Gastroesophageal sphincter (tissue), 3 donors: ENCODE results near the gene TMEM185B.

Experiments
- CTCF ChIP-seq, 4 experiments: fragments of 200-600 bp in 2 of 4; fragments of 450-650 bp in 2 of 4; sonication (generic) in 1 of 4; IDR thresholded peaks; one replicate each; pipeline ENCODE4 v1.5.1; 2017 to 2019; ENCODE audit warnings: antibody characterized with exemption in 4 of 4, mild to moderate bottlenecking in 2 of 4, moderate library complexity in 2 of 4
- EP300 ChIP-seq: sonication (generic); formaldehyde crosslinking; IDR thresholded peaks from one replicate; pipeline ENCODE4 v1.6.1; 2017; ENCODE audit warnings: antibody characterized with exemption, mild to moderate bottlenecking
- POLR2A ChIP-seq, 2 donors: fragments of 450-650 bp; IDR thresholded peaks; one replicate each; pipeline ENCODE4 v1.6.1; 2017; ENCODE audit warnings: antibody characterized with exemption in 2 of 2, mild to moderate bottlenecking in 2 of 2, moderate library complexity in 1 of 2

GRCh38 chr2:120177973-120178372 lies 45.2 kb downstream of the TMEM185B start:
- TF ChIP-seq POLR2A (IDR thresholded peaks at IDR 0.05), result no peak
- TF ChIP-seq CTCF (IDR thresholded peaks at IDR 0.05), result no peak
- no peak for TF ChIP-seq EP300
